Stimulated activated CD4-positive, alpha-beta T cell treated with anti-CD3 and anti-CD28 coated beads, Interleukin-2, amount 100 ng/mL, for 4 hours (primary cell): Measurements from ENCODE around the gene CBLN3.

ENCODE experiments used
- DNase-seq: peaks from one replicate; pipeline ENCODE4 v3.0.0-alpha.2; 2020; ENCODE audit warnings: low read depth

The CBLN3 gene

GRCh38 chr14:24379907-24380730 lies 49.3 kb downstream of the CBLN3 start:
- DNase-seq, result no peak

GRCh38 chr14:24378981-24379906 lies 50.2 kb downstream of the CBLN3 start:
- no peak for DNase-seq

- no peak for DNase-seq
These were observed 51.1 kb downstream of the CBLN3 start for GRCh38 chr14:24378327-24378726.

- no peak for DNase-seq
These were observed 51.8 kb downstream of the CBLN3 start for GRCh38 chr14:24377657-24378056.

GRCh38 chr14:24377126-24377525 lies 52.3 kb downstream of the CBLN3 start:
- no peak for DNase-seq
